Coronary artery (tissue), 2 donors: ENCODE data around the gene MEGF11.

Source experiments
- DNase-seq: peaks from one replicate; pipeline ENCODE4 v3.0.0-alpha.2; 2017; ENCODE audit warnings: low spot score
- H3K27ac ChIP-seq, 2 donors: fragments of 200-600 bp; sonication (generic); one replicate each; pipeline ENCODE4 v1.5.1; 2016 to 2019
- H3K4me3 ChIP-seq: fragments of 200-600 bp; sonication (generic); 2 replicates; pipeline ENCODE4 v1.5.1; 2016; ENCODE audit warnings: mild to moderate bottlenecking, moderate library complexity
- CTCF ChIP-seq: fragments of 200-600 bp; sonication (generic); IDR thresholded peaks from one replicate; pipeline ENCODE4 v1.5.1; 2019; ENCODE audit warnings: antibody characterized with exemption

MEGF11 gene

GRCh38 chr15:66109826-66110225 is 143.7 kb downstream of the MEGF11 start:
- DNase-seq: no peak
- no peak for TF ChIP-seq CTCF
- Histone ChIP-seq H3K4me3 (no peak overlapping the region), H3K27ac (no peak overlapping the region)

GRCh38 chr15:66108483-66109265 is 144.9 kb downstream of the MEGF11 start:
- TF ChIP-seq CTCF: no peak
- Histone ChIP-seq H3K4me3 (no peak overlapping the region), H3K27ac (no peak overlapping the region)
- DNase-seq: no peak

- Histone ChIP-seq H3K27ac (no peak overlapping the region), H3K4me3 (no peak overlapping the region)
- DNase-seq: no peak
- TF ChIP-seq CTCF: no peak
These were observed 146.5 kb downstream of the MEGF11 start for GRCh38 chr15:66107070-66107469.

GRCh38 chr15:66105286-66106265 is 148.0 kb downstream of the MEGF11 start:
- TF ChIP-seq CTCF: no peak
- Histone ChIP-seq H3K27ac (no peak overlapping the region), H3K4me3 (no peak overlapping the region)
- no peak for DNase-seq

GRCh38 chr15:66103293-66103590 is 150.3 kb downstream of the MEGF11 start:
- no peak for TF ChIP-seq CTCF
- no peak for DNase-seq
- Histone ChIP-seq H3K27ac (no peak overlapping the region), H3K4me3 (no peak overlapping the region)

- DNase-seq: no peak
- no peak for TF ChIP-seq CTCF
- Histone ChIP-seq H3K27ac (no peak overlapping the region), H3K4me3 (no peak overlapping the region)
These were observed 150.8 kb downstream of the MEGF11 start for GRCh38 chr15:66102563-66103292.
